CD8-positive, alpha-beta memory T cell (primary cell): Measurements from ENCODE around the gene MC1R. TPM values are rescaled to one million over a fixed set of nuclear protein-coding genes. Genes with fewer than 3 reads are reported as not detected.

Source experiments
- CTCF ChIA-PET: fragments of 350-600 bp; sonication (Branson Sonifier 250); formaldehyde crosslinking; loops from one replicate; lab custom pipeline; 2021; ENCODE audit warnings: antibody characterized with exemption; lab: Charles Lee
- POLR2A ChIA-PET: fragments of 350-600 bp; sonication (Branson Sonifier 250); formaldehyde crosslinking; loops from one replicate; lab custom pipeline; 2021; ENCODE audit warnings: antibody characterized with exemption; lab: Charles Lee
- DNase-seq, 5 donors: peaks; one replicate each; pipeline versions ENCODE4 v3.0.0 to v3.0.0-alpha.2; 2020 to 2022; ENCODE audit warnings: mixed read lengths in 1 of 5
- H3K27ac ChIP-seq: one replicate; pipeline ENCODE4 v1.7.0; 2013; ENCODE audit warnings: low read depth, mild to moderate bottlenecking, low read length, moderate library complexity
- H3K27me3 ChIP-seq: 2 replicates; pipeline ENCODE4 v1.7.0; 2013; ENCODE audit warnings: low read length, mild to moderate bottlenecking; ENCODE audit not compliant: insufficient read depth, poor library complexity, severe bottlenecking
- H3K36me3 ChIP-seq: 2 replicates; pipeline ENCODE4 v1.7.0; 2013; ENCODE audit warnings: mild to moderate bottlenecking, low read length, moderate library complexity; ENCODE audit not compliant: insufficient read depth
- H3K4me1 ChIP-seq: 2 replicates; pipeline ENCODE4 v1.7.0; 2013; ENCODE audit warnings: mild to moderate bottlenecking, low read length, moderate library complexity; ENCODE audit not compliant: insufficient read depth
- H3K4me3 ChIP-seq: 2 replicates; pipeline ENCODE4 v1.7.0; 2013; ENCODE audit warnings: mild to moderate bottlenecking, low read length
- H3K9me3 ChIP-seq: 2 replicates; pipeline ENCODE4 v1.7.0; 2013; ENCODE audit warnings: mild to moderate bottlenecking, low read length
- H3K27ac Mint-ChIP-seq, 8 donors: one replicate each; pipeline ENCODE4 v1.8.0; 2020 to 2021; ENCODE audit warnings: mixed read lengths in 8 of 8, mild to moderate bottlenecking in 6 of 8, inconsistent platforms in 3 of 8, moderate library complexity in 3 of 8
- H3K27me3 Mint-ChIP-seq, 2 donors: one replicate each; pipeline ENCODE4 v1.8.0; 2020 to 2021; ENCODE audit warnings: mixed read lengths in 2 of 2, mild to moderate bottlenecking in 1 of 2, moderate library complexity in 1 of 2
- H3K36me3 Mint-ChIP-seq, 3 donors: one replicate each; pipeline ENCODE4 v1.8.0; 2020 to 2021; ENCODE audit warnings: mixed read lengths in 3 of 3, inconsistent platforms in 1 of 3, mild to moderate bottlenecking in 1 of 3
- H3K4me1 Mint-ChIP-seq, 3 donors: one replicate each; pipeline ENCODE4 v1.8.0; 2020 to 2021; ENCODE audit warnings: mixed read lengths in 3 of 3, inconsistent platforms in 1 of 3, mild to moderate bottlenecking in 1 of 3
- H3K4me3 Mint-ChIP-seq, 7 donors: one replicate each; pipeline ENCODE4 v1.8.0; 2020 to 2021; ENCODE audit warnings: mixed read lengths in 7 of 7, mild to moderate bottlenecking in 6 of 7, moderate library complexity in 4 of 7, inconsistent platforms in 2 of 7
- H3K9me3 Mint-ChIP-seq, 5 donors: one replicate each; pipeline ENCODE4 v1.8.0; 2020 to 2022; ENCODE audit warnings: mixed read lengths in 5 of 5, mild to moderate bottlenecking in 3 of 5, moderate library complexity in 2 of 5, inconsistent platforms in 1 of 5
- polyA plus RNA-seq: library from polyadenylated mRNA; unstranded; fragments of 300-500 nt; fragmentation: Illumina TruSeq; gene quantifications from one replicate; pipeline ENCODE4 v1.2.3, GENCODE V29; 2021
- total RNA-seq, 2 experiments: library from RNA; stranded (reverse); gene quantifications; one replicate each; pipeline ENCODE4 v1.2.3, GENCODE V29; 2021

The MC1R gene
- 1 to 10 TPM; 1.9 to 2.6 TPM for total RNA-seq
- 0.86 TPM for polyA plus RNA-seq

DNA sequence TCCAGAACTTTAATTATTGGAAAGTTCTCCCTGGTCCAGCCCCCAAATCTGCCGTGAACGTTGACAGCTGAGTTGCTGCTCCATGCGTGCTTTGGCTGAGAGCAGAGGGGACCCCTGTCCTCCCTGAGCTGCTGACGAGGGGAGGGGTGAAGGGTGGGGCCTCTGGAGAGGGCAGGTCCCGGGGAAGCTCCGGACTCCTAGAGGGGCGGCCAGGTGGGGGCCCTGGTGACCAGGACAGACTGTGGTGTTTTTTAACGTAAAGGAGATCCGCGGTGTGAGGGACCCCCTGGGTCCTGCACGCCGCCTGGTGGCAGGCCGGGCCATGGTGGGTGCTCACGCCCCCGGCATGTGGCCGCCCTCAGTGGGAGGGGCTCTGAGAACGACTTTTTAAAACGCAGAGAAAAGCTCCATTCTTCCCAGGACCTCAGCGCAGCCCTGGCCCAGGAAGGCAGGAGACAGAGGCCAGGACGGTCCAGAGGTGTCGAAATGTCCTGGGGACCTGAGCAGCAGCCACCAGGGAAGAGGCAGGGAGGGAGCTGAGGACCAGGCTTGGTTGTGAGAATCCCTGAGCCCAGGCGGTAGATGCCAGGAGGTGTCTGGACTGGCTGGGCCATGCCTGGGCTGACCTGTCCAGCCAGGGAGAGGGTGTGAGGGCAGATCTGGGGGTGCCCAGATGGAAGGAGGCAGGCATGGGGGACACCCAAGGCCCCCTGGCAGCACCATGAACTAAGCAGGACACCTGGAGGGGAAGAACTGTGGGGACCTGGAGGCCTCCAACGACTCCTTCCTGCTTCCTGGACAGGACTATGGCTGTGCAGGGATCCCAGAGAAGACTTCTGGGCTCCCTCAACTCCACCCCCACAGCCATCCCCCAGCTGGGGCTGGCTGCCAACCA is at the start of gene MC1R:
Gene MC1R, plus strand, starts transcription at position 410 of the 895 bp plus-strand sequence. Its CDS starts 397 bp downstream, at position 807.
- H3K4me1 Mint-ChIP-seq = peaks cover 32 to 62% (median 34%) of the 10 kb centered on the region in 3 donors
- peak within 1 kb of the TSS in 5 of 8 donors; percentile 37 to 85 (median 72) for H3K27ac Mint-ChIP-seq
- ChIA-PET POLR2A (interaction anchor here (1.3 kb wide), 1 partner anchor 11 kb away, joined by 3 read pairs; no protein-coding TSS in a partner anchor), CTCF (interaction anchor here (0.9 to 2.0 kb wide), 4 partner anchors 8 to 218 kb away, joined by 3 to 12 read pairs (median 5); no protein-coding TSS in a partner anchor)
- peaks cover 56% of the 10 kb centered on the region for H3K4me1 ChIP-seq
- DNase-seq = peak in 1 of 5 donors; percentile 47
- H3K36me3 Mint-ChIP-seq = no peaks in the 10 kb centered on the region
- H3K9me3 ChIP-seq = no peaks in the 10 kb centered on the region
- no peaks in the 10 kb centered on the region for H3K36me3 ChIP-seq
- peak within 1 kb of the TSS; percentile 63 for H3K4me3 ChIP-seq
- peaks cover 0 to 4% (median 0%) of the 10 kb centered on the region in 5 donors for H3K9me3 Mint-ChIP-seq
- H3K27me3 ChIP-seq = peaks cover 7% of the 10 kb centered on the region
- H3K27me3 Mint-ChIP-seq = peaks cover 17 to 28% of the 10 kb centered on the region in 2 donors
- peak within 1 kb of the TSS; percentile 64 for H3K27ac ChIP-seq
- H3K4me3 Mint-ChIP-seq = peak within 1 kb of the TSS; percentile 67 to 87 (median 77)

- Histone ChIP-seq H3K36me3 (peaks cover 5% of the 10 kb centered on the region), H3K27ac (no peak overlapping the region), H3K9me3 (peaks cover 10% of the 10 kb centered on the region), H3K27me3 (no peaks in the 10 kb centered on the region), H3K4me1 (peaks cover 18% of the 10 kb centered on the region), H3K4me3 (no peak overlapping the region)
- ChIA-PET CTCF (interaction anchor here (4.7 kb wide), 1 partner anchor 9 kb away, joined by 25 read pairs; no protein-coding TSS in a partner anchor), POLR2A (no interaction called here)
- no peak overlapping the region for H3K4me3 Mint-ChIP-seq
- H3K27ac Mint-ChIP-seq = peak overlapping the region in 2 of 8 donors; percentile 15 to 36
- DNase-seq = no peak
- peaks cover 0 to 4% (median under 1%) of the 10 kb centered on the region in 5 donors for H3K9me3 Mint-ChIP-seq
- H3K27me3 Mint-ChIP-seq = no peaks in the 10 kb centered on the region
- H3K36me3 Mint-ChIP-seq = peaks cover under 1 to 18% (median 2%) of the 10 kb centered on the region in 3 donors
- peaks cover 12 to 22% (median 13%) of the 10 kb centered on the region in 3 donors for H3K4me1 Mint-ChIP-seq
Measured at GRCh38 chr16:89869911-89870310, 48.8 kb upstream of the MC1R start.

- peak overlapping the region in 1 of 7 donors; percentile 37 for H3K4me3 Mint-ChIP-seq
- peaks cover 21% of the 10 kb centered on the region for H3K4me1 ChIP-seq
- H3K27me3 ChIP-seq = no peaks in the 10 kb centered on the region
- peaks cover 3 to 7% (median 4%) of the 10 kb centered on the region in 5 donors for H3K9me3 Mint-ChIP-seq
- CTCF ChIA-PET = interaction anchor here (1.0 to 4.7 kb wide), 4 partner anchors 10 to 170 kb away, joined by 3 to 25 read pairs (median 12); partner anchors contain the start of gene SPATA2L
- peaks cover 5 to 22% (median 7%) of the 10 kb centered on the region in 3 donors for H3K36me3 Mint-ChIP-seq
- H3K27ac Mint-ChIP-seq = no peak overlapping the region
- POLR2A ChIA-PET = no interaction called here
- no peak overlapping the region for H3K27ac ChIP-seq
- peaks cover 13 to 23% (median 15%) of the 10 kb centered on the region in 3 donors for H3K4me1 Mint-ChIP-seq
- H3K36me3 ChIP-seq = peaks cover 9% of the 10 kb centered on the region
- no peak for DNase-seq
- peaks cover 13% of the 10 kb centered on the region for H3K9me3 ChIP-seq
- no peak overlapping the region for H3K4me3 ChIP-seq
- no peaks in the 10 kb centered on the region for H3K27me3 Mint-ChIP-seq
Measured at GRCh38 chr16:89870440-89870839, 48.2 kb upstream of the MC1R start.

GRCh38 chr16:89871895-89872294 is 46.8 kb upstream of the MC1R start:
- H3K27ac Mint-ChIP-seq = peak overlapping the region in 6 of 8 donors; percentile 68 to 100 (median 98)
- peak overlapping the region in 5 of 7 donors; percentile 32 to 91 (median 81) for H3K4me3 Mint-ChIP-seq
- peaks cover 9% of the 10 kb centered on the region for H3K36me3 ChIP-seq
- peaks cover 14 to 23% (median 15%) of the 10 kb centered on the region in 3 donors for H3K4me1 Mint-ChIP-seq
- no peaks in the 10 kb centered on the region for H3K27me3 ChIP-seq
- H3K27ac ChIP-seq = no peak overlapping the region
- no peak overlapping the region for H3K4me3 ChIP-seq
- ChIA-PET CTCF (interaction anchor here (1.3 to 4.7 kb wide), 4 partner anchors 11 to 171 kb away, joined by 3 to 25 read pairs (median 16); partner anchors contain the start of gene SPATA2L), POLR2A (interaction anchor here (2.9 kb wide), 1 partner anchor 9 kb away, joined by 18 read pairs; no protein-coding TSS in a partner anchor)
- peaks cover 3 to 7% (median 4%) of the 10 kb centered on the region in 5 donors for H3K9me3 Mint-ChIP-seq
- H3K36me3 Mint-ChIP-seq = peaks cover 5 to 26% (median 7%) of the 10 kb centered on the region in 3 donors
- H3K9me3 ChIP-seq = peaks cover 13% of the 10 kb centered on the region
- H3K27me3 Mint-ChIP-seq = no peaks in the 10 kb centered on the region
- peaks cover 21% of the 10 kb centered on the region for H3K4me1 ChIP-seq
- DNase-seq = no peak

DNA sequence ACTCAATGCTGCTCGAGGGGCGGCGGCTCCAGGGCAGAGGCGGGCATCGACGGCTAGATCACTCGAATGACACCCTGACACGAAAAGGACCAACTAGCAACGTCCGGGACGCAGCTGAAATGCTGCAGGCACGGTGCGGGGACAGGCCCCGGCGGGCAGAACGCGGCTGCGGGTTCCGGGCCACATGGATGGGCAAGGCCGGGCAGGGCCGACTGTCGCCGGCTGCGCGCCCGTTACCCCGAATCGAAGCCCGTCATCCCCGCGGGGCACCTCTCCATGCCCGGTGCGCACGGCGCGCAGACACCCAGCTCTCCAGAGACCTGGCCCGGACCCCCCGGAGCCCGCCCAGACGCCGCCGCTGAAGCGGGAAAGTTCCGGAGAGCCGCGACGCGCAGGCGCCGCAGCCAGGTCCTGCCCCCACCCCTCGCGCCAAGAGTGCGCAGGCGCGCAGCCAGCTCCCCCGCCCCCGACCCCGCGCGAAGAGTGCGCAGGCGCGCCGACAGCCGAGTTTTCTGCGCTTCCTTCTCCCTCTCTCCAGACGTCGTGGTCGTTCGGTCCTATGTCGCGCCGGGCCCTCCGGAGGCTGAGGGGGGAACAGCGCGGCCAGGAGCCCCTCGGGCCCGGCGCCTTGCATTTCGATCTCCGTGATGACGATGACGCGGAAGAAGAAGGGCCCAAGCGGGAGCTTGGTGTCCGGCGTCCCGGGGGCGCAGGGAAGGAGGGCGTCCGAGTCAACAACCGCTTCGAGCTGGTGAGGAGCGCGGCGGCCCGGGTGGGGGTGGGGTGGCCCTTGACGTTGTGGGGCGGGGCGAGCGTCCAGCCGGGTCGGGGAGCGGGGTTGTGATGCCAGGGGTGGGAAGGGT is 45.3 kb upstream of the MC1R start, which contains the start of gene TCF25:
Gene TCF25, plus strand, starts transcription at position 484 of the 863 bp plus-strand sequence. Its CDS starts 76 bp downstream, at position 560.
- Mint-ChIP-seq H3K27me3 (no peaks in the 10 kb centered on the region), H3K36me3 (peaks cover 5 to 33% (median 7%) of the 10 kb centered on the region in 3 donors), H3K4me1 (peaks cover 18 to 28% (median 21%) of the 10 kb centered on the region in 3 donors), H3K9me3 (peaks cover 3 to 7% (median 4%) of the 10 kb centered on the region in 5 donors), H3K4me3 (peak within 1 kb of the TSS; percentile 90 to 97 (median 93)), H3K27ac (peak within 1 kb of the TSS; percentile 98 to 100 (median 98))
- peak within 1 kb of the TSS; percentile 98 for H3K27ac ChIP-seq
- no peaks in the 10 kb centered on the region for H3K27me3 ChIP-seq
- peak; percentile 79 to 93 (median 84) for DNase-seq
- H3K4me1 ChIP-seq = peaks cover 21% of the 10 kb centered on the region
- H3K36me3 ChIP-seq = peaks cover 9% of the 10 kb centered on the region
- POLR2A ChIA-PET = interaction anchor here (0.5 to 2.9 kb wide), 19 partner anchors 8 to 558 kb away, joined by 3 to 18 read pairs (median 3); no protein-coding TSS in a partner anchor
- peaks cover 6% of the 10 kb centered on the region for H3K9me3 ChIP-seq
- CTCF ChIA-PET = interaction anchor here (0.6 to 4.7 kb wide), 7 partner anchors 9 to 173 kb away, joined by 3 to 25 read pairs (median 6); partner anchors contain the start of gene SPATA2L
- peak within 1 kb of the TSS; percentile 82 for H3K4me3 ChIP-seq

DNA sequence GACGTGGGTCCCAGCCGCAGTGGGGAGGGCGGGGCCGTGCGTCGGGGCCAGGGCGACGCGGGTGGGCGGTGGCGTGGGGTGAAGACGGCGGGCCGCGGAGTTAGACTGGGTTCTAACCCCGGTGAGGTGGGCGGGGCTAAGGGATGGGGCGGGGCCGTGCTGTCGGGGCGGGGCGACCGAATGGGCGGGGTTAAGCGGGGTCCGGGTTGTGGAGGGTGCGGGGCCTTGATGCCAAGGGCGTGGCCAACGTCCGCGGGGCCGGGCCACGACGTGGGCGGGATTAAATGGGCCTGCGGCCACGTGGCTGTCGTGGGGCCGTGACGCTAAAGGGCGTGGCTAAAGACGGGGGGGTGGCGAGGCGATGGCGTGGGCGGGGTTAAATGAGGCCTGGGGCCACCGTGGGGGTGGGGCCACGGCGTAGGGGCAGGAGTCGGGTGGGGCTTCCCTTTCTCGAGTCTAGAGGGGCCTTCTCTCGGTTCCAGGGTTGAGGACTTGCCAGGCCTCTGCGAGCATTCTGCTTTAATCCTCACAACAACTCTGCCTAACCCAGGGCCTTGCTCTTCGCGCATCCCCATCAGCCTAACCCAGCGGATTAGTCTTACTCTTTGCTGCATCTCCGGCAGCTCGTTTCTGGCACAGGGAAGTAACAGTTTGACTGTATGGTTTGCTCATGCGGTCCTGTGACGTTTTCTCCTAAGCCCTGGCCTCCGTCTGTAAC is 44.5 kb upstream of the MC1R start:
- CTCF ChIA-PET = interaction anchor here (0.9 to 4.7 kb wide), 8 partner anchors 10 to 174 kb away, joined by 3 to 25 read pairs (median 5); partner anchors contain the start of gene SPATA2L
- Histone ChIP-seq H3K27me3 (no peaks in the 10 kb centered on the region), H3K4me3 (peak overlapping the region; percentile 82), H3K36me3 (peaks cover 17% of the 10 kb centered on the region), H3K9me3 (peaks cover 6% of the 10 kb centered on the region), H3K4me1 (peaks cover 21% of the 10 kb centered on the region), H3K27ac (peak overlapping the region; percentile 98)
- DNase-seq = peak; percentile 90 to 95 (median 94)
- POLR2A ChIA-PET = interaction anchor here (0.6 to 2.9 kb wide), 10 partner anchors 11 to 559 kb away, joined by 3 to 18 read pairs (median 4); no protein-coding TSS in a partner anchor
- peaks cover 3 to 7% (median 4%) of the 10 kb centered on the region in 5 donors for H3K9me3 Mint-ChIP-seq
- H3K4me1 Mint-ChIP-seq = peaks cover 18 to 28% (median 21%) of the 10 kb centered on the region in 3 donors
- peak overlapping the region; percentile 90 to 97 (median 93) for H3K4me3 Mint-ChIP-seq
- no peaks in the 10 kb centered on the region for H3K27me3 Mint-ChIP-seq
- H3K27ac Mint-ChIP-seq = peak overlapping the region; percentile 98 to 100 (median 98)
- peaks cover 5 to 39% (median 7%) of the 10 kb centered on the region in 3 donors for H3K36me3 Mint-ChIP-seq
